ENCODE data around the gene WNT11. TPM values are rescaled to one million over a fixed set of nuclear protein-coding genes. Genes with fewer than 3 reads are reported as not detected.

Gene WNT11
- total RNA-seq, 1 donor from 2014 or later: 22.8 TPM

DNA sequence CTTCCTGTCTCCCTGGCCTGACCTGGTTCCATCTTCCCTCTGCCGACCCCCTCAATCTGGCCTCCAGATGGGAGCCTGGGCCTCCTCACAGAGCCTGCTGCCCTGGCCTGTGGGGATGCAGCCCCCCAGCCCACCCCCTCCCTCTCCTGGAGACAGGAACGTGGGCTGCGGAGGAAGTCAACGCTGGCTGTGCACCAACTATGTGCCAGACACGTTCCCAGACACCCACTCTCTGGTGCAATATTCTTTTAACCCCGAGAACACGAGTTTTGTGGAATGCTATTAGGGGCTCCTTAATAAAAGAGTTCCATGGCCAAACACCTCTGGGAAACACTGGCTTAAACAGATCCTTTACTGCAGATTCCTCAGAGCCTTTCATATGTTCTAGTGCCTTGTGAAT is 15.9 kb downstream of the WNT11 start:
- no peak overlapping the region for H3K4me3 Mint-ChIP-seq

DNA sequence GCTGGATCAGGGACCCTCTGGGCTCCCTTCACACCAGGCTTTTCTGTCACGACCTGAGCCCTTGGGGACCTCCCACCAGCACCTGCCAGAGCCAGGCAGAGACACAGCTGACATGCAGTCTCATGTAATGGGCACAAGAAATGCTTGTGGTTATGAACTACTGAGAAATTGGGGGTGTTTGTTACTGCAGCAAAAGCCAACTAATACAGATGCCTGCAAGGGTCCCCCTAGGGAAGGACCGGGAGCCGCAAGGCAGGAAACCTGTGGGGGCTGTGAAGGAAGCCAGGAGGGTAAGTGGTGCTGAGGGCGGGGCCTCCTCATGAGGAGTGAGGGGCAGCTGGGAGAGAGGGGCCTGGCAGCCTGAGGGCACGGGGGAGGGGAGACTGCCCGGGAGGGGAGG is 16.6 kb downstream of the WNT11 start:
- Mint-ChIP-seq H3K9me3 (no peaks in the 10 kb centered on the region), H3K4me1 (peaks cover 39% of the 10 kb centered on the region), H3K27ac (no peak overlapping the region), H3K4me3 (no peak overlapping the region), H3K27me3 (ENCODE audit: low read depth) (no peaks in the 10 kb centered on the region), H3K36me3 (no peaks in the 10 kb centered on the region)
- TF ChIP-seq, protein P1, sequence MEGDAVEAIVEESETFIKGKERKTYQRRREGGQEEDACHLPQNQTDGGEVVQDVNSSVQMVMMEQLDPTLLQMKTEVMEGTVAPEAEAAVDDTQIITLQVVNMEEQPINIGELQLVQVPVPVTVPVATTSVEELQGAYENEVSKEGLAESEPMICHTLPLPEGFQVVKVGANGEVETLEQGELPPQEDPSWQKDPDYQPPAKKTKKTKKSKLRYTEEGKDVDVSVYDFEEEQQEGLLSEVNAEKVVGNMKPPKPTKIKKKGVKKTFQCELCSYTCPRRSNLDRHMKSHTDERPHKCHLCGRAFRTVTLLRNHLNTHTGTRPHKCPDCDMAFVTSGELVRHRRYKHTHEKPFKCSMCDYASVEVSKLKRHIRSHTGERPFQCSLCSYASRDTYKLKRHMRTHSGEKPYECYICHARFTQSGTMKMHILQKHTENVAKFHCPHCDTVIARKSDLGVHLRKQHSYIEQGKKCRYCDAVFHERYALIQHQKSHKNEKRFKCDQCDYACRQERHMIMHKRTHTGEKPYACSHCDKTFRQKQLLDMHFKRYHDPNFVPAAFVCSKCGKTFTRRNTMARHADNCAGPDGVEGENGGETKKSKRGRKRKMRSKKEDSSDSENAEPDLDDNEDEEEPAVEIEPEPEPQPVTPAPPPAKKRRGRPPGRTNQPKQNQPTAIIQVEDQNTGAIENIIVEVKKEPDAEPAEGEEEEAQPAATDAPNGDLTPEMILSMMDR (IDR thresholded peaks at IDR 0.05; ENCODE audit: unreplicated experiment): no peak
- no peak for DNase-seq (ENCODE audit: low spot score in 2 of 2, unreplicated experiment in 2 of 2)

More for the DNA sequence above, 15.9 kb downstream of the WNT11 start:
- H3K36me3 Mint-ChIP-seq: no peaks in the 10 kb centered on the region
- H3K9me3 Mint-ChIP-seq: no peaks in the 10 kb centered on the region
- TF ChIP-seq, protein P1 (IDR thresholded peaks at IDR 0.05; ENCODE audit: unreplicated experiment): no peak
- H3K27me3 Mint-ChIP-seq (ENCODE audit: low read depth): no peaks in the 10 kb centered on the region
- peaks cover 32% of the 10 kb centered on the region for H3K4me1 Mint-ChIP-seq
- peak overlapping the region; percentile 78 for H3K27ac Mint-ChIP-seq
- DNase-seq (ENCODE audit: low spot score in 2 of 2, unreplicated experiment in 2 of 2): peak in 1 of 2 experiments; percentile 56

DNA sequence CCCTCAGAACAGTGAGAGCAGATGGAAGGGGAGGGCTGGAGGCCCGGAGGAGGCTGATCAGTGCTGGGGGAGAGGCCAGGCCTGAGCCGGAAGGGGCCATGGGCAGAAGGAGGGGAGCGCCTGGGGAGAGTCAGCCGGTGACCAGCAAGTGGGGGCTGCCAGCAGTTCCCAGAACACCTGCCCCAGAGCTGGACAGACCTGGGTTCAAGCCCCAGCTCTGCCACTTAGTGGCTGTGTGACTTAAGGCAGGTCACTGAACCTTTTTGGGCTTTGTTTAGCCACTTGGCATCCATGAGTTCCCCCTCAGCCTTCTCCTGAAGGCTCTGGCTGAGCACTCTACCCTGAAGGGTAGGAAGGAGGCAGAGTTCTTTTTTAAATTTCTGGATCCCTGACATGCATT is 17.4 kb downstream of the WNT11 start:
- TF ChIP-seq, protein P1 (IDR thresholded peaks at IDR 0.05; ENCODE audit: unreplicated experiment): no peak
- Mint-ChIP-seq H3K27me3 (ENCODE audit: low read depth) (no peaks in the 10 kb centered on the region), H3K9me3 (no peaks in the 10 kb centered on the region), H3K36me3 (no peaks in the 10 kb centered on the region), H3K27ac (peak overlapping the region; percentile 36), H3K4me1 (peaks cover 45% of the 10 kb centered on the region), H3K4me3 (no peak overlapping the region)
- DNase-seq (ENCODE audit: low spot score in 2 of 2, unreplicated experiment in 2 of 2): no peak

DNA sequence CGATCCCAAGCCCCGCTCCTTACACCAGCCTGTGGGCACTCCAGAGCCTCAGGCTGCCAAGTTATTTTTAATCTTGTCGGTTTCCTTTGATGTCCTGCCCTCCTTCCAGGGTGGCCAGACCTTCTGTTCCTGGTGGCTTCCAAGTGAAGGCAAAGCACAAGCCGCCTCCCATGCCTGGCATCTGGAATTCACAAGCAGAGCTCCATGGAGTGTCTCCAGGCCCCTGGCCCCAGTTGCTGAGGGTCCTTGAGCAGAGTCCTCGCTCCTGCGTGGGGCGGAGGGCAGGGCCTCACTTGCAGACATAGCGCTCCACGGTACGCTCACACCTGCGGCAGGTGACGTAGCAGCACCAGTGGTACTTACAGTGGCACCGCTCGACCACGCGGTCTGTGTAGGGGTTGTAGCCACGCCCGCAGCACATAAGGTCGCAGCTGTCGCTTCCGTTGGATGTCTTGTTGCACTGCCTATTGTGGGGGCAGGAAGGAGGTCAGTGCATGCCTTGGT is 19.5 kb downstream of the WNT11 start:
- H3K27me3 Mint-ChIP-seq (ENCODE audit: low read depth): no peaks in the 10 kb centered on the region
- no peak overlapping the region for H3K4me3 Mint-ChIP-seq
- no peak for DNase-seq (ENCODE audit: low spot score in 2 of 2, unreplicated experiment in 2 of 2)
- H3K27ac Mint-ChIP-seq: no peak overlapping the region
- no peaks in the 10 kb centered on the region for H3K9me3 Mint-ChIP-seq
- TF ChIP-seq, protein P1 (IDR thresholded peaks at IDR 0.05; ENCODE audit: unreplicated experiment): no peak
- peaks cover 50% of the 10 kb centered on the region for H3K4me1 Mint-ChIP-seq
- H3K36me3 Mint-ChIP-seq: no peaks in the 10 kb centered on the region

DNA sequence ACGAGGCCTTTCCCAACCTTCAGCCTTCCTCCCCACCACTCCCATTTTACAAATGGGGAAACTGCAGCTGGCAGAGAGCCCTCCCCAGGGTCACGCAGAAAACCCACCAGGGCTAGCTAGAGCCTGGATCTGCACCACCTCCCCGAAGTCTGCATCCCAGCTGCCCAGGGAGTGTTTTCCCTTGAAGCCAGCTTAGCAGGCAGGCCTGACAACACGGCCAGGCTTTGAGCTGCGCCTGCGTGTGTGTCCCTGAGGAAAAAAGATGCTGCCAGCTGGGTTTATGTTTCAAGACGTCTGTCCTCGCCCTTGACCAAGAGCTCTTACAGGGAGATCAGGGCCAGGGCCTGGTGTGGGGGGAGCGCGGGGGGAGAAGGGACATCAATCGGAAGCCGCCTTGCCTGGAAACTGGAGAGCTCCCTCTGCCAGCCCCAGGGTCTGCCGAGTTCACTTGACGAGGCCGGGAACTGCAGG is 20.3 kb downstream of the WNT11 start:
- TF ChIP-seq, protein P1 (IDR thresholded peaks at IDR 0.05; ENCODE audit: unreplicated experiment): no peak
- H3K27me3 Mint-ChIP-seq (ENCODE audit: low read depth): no peaks in the 10 kb centered on the region
- no peak overlapping the region for H3K4me3 Mint-ChIP-seq
- no peaks in the 10 kb centered on the region for H3K9me3 Mint-ChIP-seq
- H3K27ac Mint-ChIP-seq: peak overlapping the region; percentile 43
- peaks cover 43% of the 10 kb centered on the region for H3K4me1 Mint-ChIP-seq
- H3K36me3 Mint-ChIP-seq: no peaks in the 10 kb centered on the region
- DNase-seq (ENCODE audit: low spot score in 2 of 2, unreplicated experiment in 2 of 2): no peak

DNA sequence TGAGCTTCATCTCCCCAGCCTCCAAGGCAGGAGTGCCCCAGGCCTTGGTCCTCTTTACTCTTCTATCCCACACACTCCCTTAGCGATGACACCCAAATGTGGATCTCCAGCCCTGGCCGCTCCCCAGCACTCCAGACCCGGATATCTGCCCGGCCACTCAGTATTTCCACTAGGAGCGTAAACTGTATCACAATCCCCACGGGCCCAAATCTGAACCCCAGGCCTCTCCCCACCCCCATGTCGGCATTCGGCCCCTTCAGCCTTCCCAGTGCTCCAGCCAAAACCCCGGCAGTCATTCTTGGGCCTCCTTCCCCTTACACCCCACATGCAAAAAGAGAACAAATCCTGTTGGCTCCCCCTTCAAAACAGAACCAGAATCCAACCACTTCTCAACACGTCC is 20.8 kb downstream of the WNT11 start:
- Mint-ChIP-seq H3K27ac (peak overlapping the region; percentile 43), H3K4me3 (no peak overlapping the region), H3K36me3 (no peaks in the 10 kb centered on the region), H3K27me3 (ENCODE audit: low read depth) (no peaks in the 10 kb centered on the region), H3K9me3 (no peaks in the 10 kb centered on the region), H3K4me1 (peaks cover 39% of the 10 kb centered on the region)
- DNase-seq (ENCODE audit: low spot score in 2 of 2, unreplicated experiment in 2 of 2): no peak
- TF ChIP-seq, protein P1 (IDR thresholded peaks at IDR 0.05; ENCODE audit: unreplicated experiment): no peak

Measured in mesothelial cell of epicardium (in vitro differentiated cells).